Measurements from ENCODE around the gene GDPD3. TPM values are rescaled to one million over a fixed set of nuclear protein-coding genes. Genes with fewer than 3 reads are reported as not detected.
A peak's percentile ranks its signal among the peaks of the same experiment; 100 is the strongest.

GDPD3 gene
- total RNA-seq, 2 donors from 2014 or later = 62.3 to 88.7 TPM

DNA sequence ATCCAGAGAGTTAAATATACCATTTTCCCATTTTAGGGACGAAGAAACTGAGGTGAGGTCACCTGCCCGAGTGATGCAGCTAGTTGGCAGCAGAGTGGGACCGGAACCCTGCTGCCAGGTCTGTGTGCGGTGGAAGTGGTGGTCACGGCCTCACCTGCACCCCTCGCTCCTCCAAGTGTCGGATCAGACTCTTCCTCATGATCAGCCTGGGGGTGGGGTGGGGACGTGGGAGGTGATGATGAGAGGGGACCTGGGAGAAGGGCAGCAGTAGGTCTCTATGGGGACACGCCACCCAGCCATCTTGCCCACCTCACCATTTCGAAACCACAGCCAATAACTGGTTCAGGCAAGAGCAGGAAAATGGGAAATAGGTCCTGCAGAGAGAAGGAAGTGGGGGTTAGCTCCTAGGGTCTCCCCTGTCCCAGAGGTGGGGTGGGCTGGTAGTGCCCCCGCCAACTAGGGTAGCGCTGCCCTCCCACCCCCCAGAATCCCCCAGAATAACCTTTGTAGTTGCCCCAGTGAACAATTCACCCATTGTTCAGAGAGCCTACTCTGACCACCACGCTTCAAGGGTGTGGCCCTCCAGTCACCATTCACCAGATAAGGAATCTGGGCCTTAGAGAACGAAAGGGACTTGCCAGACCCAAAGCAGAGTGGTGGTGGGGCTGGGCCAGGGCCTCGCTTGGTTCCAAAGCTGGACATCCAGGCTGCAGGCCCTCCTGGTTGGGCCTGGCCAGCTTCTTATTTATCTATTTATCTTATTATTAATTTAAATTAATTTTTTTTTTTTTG is 5.1 kb downstream of the GDPD3 start:
- ATAC-seq (no peak), DNase-seq (no peak)
- intact Hi-C loops (cut with DNase I, micrococcal nuclease) = no loop called here

DNA sequence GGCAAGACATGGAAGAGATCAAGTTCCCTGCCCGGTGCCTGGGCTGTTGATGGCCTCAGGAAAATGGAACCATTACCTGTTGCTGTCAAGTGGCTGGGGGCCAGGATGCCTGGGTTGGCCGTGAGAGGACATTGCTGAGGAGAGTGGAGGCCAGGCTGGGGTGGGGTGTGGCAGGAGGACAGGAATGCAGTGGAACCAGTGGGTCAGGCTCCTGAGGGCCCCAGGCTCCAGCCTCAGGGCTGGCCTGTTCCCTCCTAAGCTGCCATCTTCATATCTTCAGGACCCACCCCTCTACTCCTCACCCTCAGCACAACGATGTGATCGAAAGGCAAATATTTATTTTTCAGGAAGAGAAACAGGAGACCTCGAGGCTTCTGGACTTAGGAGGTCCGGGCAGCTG is 8.8 kb downstream of the GDPD3 start:
- DNase-seq = no peak
- intact Hi-C loops (cut with DNase I, micrococcal nuclease) = no loop called here
- ATAC-seq = peak; percentile 37

- no peak for ATAC-seq
- intact Hi-C loops (cut with DNase I, micrococcal nuclease) = no loop called here
- no peak for DNase-seq
These were observed 9.2 kb downstream of the GDPD3 start for GRCh38 chr16:30104090-30104489.

DNA sequence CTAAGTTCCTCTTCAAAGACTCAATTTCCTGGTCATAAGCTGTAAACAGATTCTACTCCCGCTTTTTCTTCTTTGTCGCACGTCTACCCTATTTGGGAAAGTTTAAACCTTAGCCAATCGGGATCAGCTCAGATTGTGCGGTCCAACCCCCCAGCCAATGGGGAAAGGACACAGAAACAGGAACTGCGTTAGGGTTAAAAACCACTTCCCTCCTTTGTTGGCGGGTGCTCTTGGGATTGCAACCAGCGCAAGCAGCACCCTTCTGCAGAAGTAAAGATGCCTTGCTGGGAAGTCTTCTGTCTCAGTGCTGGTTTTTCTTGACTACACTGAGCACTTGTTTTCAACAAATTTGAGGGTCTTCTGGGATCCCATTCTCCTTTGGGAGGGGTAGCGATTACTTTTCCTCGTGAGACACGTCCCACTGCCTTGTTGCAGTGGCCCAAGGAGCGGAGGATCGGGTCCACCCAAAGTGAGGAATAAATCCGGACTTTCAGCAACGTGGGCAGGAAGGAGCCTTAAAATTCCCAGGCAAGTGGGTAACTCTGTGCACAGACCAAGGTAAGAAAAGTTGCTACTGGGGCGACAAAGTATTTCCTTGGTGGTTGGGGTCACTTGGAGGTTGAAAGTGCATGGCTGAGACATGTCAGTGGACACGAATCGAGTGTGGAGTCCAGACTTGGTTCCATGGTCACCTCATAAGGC is 16.3 kb downstream of the GDPD3 start:
- intact Hi-C loops (cut with DNase I, micrococcal nuclease) = no loop called here
- no peak for ATAC-seq
- DNase-seq = no peak

DNA sequence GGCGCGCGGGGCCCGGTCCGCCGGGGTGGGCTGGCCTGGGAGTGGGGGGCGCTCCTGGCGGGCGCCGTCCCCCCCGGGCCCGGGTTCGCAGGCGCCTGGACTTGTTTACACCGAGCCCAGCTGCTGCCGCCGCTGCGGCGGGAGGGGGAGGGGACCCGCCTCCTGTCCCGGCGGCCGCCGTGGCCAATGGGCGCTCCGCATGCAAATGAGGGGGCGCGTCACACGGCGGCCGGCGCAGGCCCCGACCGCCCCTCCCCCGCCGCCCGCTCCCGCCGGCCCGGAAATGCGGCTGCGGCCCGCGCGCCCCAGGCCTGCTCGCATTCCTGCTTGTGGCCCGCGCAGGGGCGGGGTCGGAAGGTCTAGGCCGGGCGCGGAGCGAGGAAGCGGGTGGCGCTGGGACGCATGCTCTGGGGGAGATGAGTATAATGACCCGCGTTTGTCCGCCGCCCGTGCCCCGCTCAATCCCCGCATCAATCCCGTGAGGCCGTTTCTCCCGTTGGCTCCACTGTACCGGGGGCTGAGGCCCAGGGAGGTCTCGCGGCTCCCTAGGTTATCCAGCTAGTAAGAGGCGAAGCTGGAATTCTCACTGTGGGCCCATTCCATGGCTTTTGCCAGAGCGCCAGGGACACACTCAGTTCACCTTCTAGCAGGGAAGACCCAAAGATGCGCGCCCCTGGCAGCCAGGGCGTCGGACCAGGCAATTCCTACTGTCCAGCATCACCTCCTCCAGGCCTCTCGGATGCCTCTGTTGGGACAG is 17.1 kb downstream of the GDPD3 start, which contains the start of gene YPEL3:
TSS of gene YPEL3 (minus strand) at position 109 of the 757 bp plus-strand sequence. CDS start 731 bp downstream, outside the sequence.
- DNase-seq (peak; percentile 94 to 95), ATAC-seq (peak; percentile 72)
- intact Hi-C loops (cut with DNase I, micrococcal nuclease) = no loop called here

DNA sequence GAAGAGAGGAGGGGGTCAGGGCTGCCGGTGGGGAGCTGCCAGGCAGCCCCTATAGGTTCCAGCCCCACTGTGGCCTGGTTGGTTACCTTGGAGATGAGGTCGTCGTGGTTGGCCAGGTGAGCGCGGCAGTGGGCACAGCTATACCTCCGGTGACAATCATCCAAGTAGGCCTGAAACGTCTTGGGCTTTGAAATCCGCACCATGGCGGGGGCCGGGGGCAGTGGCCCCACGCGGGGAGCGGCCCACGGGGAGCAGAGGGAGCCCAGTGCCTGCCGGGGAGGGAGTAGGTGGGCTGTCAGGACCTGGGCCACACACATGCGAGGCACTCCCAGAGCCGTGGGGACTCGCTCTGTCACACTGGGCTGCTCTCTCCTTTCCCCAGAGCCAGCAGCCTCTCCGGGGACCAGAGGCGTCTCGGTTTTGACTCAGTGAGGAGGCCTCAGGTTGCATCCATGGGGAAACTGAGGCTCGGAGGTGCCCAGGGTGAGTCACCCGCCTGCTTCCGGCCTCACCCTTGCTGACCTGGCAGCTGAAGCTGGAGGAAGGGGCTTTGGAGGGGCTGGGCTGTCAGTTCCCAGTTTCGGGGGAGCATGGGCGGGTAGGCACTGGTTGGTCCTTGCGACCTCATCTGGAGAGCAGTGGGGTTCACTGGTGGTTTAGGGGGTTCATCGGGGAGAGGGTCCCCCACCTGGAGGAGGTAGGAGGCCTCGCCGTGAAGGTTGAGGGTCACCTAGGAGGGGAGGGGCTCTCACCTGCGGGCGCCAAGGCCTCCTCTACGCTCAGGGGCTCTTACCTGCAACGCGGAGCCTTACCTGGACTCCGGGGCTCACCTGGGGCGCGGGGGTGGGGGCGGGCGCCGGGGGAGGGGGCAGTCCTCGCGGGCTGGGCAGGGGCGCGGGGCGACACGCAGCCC is 17.9 kb downstream of the GDPD3 start:
- ATAC-seq (no peak), DNase-seq (peak in 1 of 2 donors; percentile 49)
- intact Hi-C loops (cut with DNase I, micrococcal nuclease) = no loop called here

DNA sequence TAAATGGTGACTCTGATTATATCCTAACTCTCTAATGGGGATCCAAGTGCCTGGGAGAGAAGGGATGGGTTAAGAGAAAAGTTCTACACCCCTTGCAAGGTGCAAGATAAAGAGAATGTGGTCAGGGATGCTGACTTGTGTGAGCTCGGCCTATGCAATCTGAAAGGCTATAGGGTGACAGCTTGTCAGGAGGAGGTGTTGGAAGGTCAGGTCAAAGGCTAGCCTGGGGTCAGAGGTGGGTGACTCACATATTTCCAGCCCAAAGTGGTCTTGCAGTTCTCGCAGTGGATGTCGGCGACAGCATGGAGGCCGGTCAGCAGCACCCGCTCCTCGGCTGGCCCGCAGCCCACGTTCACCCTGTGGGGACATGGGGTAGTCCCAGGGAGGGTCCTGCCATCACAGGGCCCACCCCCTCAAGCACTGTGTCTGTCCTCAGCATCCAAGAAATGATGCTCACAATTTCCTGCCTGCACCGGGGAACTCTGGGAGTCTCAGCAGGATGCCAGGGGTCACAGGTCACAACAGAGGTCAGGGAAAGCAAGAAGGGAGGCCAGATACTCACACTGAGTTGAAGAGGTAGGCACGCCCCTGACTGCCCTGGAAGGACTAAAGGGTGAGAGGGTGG is 18.7 kb downstream of the GDPD3 start:
- ATAC-seq (no peak), DNase-seq (no peak)
- intact Hi-C loops (cut with DNase I, micrococcal nuclease) = no loop called here

- DNase-seq (peak; percentile 82 to 87), ATAC-seq (peak; percentile 42)
- intact Hi-C loops (cut with DNase I, micrococcal nuclease) = no loop called here
These were observed 20.8 kb downstream of the GDPD3 start for GRCh38 chr16:30092373-30093010.

DNA sequence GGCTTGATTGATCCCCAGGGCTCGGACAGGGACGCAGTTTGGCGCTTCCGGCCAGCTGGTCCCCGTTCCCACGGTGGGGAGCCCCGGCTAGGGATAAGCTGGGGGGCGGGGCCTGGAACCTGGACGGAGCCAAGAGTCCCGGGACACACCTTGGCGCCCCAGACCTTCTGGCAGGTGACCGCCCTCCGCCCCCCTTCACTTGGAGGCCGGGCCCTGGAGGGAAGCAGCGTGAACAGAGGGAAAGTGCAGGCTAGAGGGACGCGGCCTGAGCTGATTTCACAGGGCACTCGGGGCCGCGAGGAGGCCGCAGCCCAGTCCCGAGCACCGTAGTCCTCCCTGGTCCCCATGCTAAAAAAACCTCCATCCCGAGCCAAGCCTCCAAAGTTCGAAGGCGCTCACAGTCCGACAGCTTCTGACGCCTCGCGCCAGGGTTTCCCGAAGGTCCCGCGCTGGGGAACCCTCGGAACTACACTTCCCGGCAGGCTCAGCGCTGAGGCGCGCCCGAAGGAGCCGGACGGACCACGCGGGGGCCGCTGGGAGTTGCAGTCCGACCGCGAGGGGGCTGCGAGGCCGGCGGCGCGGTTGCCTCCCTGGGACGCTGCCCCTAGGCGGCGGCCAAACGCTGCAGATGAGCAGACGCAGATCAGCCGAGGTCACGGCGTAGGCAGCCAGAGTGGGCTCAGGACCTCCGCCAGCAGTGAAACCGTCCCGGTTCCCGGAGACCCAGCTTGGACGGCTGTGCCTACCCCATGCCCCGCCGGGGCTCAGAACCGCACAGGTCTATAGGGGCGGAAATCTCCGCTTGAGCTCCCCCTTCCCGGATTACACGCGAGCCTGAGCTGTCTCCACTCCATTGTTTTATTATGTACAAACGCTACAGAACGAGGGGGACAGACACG is 21.6 kb downstream of the GDPD3 start, which contains the start of gene TBX6:
TSS of gene TBX6 (minus strand) at position 451 of the 899 bp plus-strand sequence. CDS start 731 bp downstream, outside the sequence.
- intact Hi-C loops (cut with DNase I, micrococcal nuclease) = no loop called here
- peak; percentile 84 for ATAC-seq
- DNase-seq = peak; percentile 92 to 95

DNA sequence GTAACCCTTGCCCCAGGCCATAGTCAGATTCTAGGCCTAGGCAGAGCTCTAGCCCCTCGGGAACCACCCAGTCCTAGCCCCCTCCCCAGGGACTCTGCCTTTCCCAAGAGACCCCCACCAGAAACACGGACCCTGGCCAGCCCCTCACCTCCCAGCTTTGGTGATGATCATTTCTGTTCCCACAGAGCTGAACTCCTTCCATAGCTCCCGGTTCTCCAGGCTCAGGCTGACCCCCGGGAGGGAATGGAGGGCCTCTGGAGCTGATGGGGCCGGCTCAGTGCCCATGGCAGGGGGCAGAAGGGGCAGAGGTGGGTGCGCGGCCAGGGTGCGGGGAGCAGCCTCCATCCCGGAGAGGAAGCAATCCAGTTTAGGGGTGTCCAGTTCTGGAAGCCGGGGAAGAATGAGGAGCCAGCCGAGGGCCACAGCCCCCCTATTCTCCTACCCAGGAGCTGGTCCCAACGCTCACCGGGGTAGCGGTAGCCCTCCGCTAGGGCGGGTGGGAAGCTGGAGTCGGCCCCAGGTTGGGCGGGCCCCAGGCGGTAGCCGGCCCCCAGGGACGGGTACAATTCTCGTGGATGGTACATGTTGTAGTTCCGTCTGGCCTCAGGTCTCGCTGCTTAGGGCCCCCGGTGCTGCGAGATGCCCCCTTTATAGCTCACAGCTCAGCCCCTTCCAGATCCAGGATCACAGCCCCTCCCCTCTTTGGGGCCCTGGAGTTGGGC is 22.6 kb downstream of the GDPD3 start:
- DNase-seq = peak in 1 of 2 donors; percentile 42
- no peak for ATAC-seq
- intact Hi-C loops (cut with DNase I, micrococcal nuclease) = no loop called here

- DNase-seq = no peak
- intact Hi-C loops (cut with DNase I, micrococcal nuclease) = no loop called here
- no peak for ATAC-seq
These were observed 24.3 kb downstream of the GDPD3 start for GRCh38 chr16:30088832-30089624.

- intact Hi-C loops (cut with DNase I, micrococcal nuclease) = no loop called here
- no peak for ATAC-seq
These were observed 25.0 kb downstream of the GDPD3 start for GRCh38 chr16:30088237-30088831.

GRCh38 chr16:30087181-30087898 is 26.0 kb downstream of the GDPD3 start:
- ATAC-seq (no peak), DNase-seq (no peak)
- intact Hi-C loops (cut with DNase I, micrococcal nuclease) = no loop called here

More at GRCh38 chr16:30088237-30088831, 25.0 kb downstream of the GDPD3 start:
- DNase-seq = no peak

All from left colon (tissue), 2 donors.